ENCODE data around the gene BANF2.
"Not testable (repeated sequence)": the region's sequence is repeated elsewhere in the genome, so short reads cannot be mapped to it uniquely, and the experiment has no call there.

Gene BANF2

DNA sequence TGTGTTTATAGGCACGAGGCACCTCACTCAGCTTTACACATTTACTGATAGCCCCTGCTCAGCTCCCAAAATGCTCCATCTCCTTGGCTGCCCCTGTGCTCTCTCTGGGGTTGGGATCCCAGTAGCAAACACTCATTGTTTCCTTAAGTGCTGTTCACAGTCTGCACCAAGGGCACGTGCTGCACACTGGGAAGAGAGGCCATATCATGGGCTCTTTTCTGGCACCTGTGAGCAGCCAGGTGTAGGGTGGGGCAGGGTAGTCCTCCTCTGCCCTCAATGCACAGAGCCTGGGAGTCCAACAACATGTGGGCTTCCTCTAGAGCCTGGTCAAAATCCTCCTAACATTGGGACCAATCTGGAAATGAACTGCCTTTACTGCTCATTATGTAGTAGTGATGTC lies 67.9 kb downstream of the BANF2 start:
- no peak for DNase-seq

DNA sequence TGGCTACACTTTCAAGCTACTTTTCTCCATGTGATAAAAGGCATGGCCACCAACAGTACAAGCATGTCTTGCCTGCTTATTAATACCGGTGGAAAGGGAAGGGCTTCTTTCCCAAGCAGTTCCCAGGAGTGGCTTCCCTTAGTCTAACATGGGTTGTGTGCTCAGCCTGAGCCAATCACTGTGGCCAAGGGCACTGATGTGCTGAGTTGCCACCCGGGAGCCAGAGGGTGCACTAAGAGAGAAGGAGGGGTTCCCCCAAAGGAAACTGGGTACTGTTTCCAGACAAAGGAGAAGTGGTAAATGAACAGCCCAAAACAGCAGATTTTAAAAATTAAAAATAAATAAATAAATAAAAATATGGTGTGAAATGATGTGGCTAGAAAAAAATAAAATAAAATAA lies 68.5 kb downstream of the BANF2 start:
- no peak for DNase-seq

DNA sequence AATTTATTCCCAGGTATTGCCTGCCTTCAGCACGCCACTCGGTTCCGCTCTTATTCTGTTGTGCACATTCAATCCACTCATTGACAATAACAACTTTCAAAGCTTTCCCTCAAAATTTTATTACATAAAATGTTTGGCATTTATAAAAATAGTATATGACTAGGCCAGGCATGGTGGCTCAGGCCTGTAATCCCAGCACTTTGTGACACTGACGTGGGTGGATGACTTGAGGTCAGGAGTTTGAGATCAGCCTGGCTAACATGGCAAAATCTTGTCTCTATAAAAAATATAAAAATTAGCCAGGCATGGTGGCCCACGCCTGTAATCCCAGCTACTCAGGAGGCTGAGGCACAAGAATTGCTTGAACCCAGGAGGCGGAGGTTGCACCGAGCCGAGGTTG lies 70.0 kb downstream of the BANF2 start:
- DNase-seq, result not testable (repeated sequence)

DNA sequence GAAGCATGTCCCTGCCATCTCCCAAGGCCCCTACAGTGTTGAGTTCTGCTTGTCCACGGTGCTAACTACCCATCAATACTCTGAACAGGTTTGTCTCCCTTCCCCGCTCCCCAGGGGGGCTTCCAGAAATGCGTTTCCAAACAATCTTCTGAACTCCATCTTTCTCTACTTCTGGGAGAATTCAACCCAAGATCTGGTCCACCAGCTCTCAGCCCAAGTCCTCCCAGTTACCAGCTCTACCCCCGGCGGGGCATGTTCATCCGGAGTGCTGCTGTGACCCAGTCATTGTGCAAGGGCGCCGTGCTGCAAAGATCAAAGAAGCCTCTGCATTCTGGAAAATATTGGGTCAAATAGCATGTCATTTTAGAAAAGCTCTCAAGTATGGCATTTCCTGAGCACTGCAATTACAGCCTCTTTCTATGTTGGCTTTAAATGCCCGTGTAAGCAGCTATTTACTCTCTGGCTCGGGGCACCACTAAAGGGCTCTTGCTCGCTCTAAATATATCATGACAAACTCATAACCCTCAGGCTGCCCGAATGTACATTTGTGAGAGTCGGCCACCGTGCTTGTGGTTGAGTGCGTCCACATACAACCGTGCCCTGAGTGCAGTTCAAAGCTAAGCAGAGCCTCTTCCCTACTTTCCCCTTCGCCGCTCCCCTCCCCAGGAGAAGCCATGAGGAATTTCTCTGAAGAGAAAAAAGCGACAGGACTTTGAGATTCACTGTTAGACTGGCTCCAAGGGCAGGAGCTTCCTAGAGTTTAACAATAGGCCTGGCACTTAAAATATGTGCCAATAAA lies 71.6 kb downstream of the BANF2 start:
- DNase-seq, result peak; percentile 47

DNA sequence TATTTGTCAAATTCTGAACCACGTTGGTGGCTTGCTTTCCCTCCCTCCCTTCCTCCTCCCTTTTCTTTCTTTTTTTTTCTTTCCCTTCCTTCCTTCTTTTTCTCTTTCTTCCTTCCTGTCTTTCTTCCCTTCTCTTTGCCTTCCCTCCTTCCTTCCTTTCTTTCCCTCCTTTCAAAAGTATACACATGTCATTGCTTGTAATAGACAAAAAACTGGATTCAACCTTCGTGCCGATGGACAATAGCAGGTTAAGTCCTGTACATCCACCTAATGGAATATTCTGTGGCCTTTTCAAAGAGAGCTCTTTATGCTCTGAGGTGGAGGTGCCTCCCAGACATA lies 72.2 kb downstream of the BANF2 start:
- DNase-seq, result no peak

DNA sequence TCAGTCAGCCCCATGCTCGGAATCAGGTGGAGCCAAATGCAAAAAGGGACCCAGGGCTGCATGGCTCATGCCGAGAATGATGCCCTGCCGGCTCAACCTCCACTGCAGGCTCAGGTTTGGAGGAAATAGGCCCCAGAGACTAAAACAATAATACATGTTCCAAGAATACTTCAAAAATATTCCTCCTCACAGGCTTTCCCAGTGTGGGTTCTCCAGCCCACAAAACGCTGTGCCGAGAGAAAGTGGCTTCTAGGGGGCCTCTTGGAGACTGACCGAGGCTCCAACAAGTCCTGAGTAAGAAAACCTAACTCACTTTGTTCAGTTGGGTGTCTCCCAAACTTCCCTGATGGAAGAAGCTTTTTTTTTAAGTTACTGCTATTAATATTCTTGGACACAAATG lies 73.9 kb downstream of the BANF2 start:
- DNase-seq, result no peak

DNA sequence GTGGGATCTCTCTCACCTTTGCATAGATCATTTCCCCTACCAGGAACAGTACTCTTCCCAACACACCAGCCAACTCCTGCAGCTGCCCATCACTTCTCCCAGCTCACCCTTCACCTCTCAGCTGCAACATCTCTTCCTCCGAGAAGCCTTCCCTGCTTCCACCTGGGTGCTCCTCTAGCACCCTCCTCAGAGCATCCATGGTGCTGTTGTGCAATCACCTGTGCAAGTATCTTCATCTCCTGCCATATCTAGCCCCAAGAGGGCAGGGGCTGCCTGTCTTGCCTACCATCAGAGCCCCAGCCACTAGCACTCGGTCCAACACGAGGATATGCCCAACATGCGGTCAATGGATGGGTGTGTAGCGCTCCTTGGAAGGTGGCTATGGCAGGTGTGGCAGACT lies 75.8 kb downstream of the BANF2 start:
- DNase-seq, result no peak

DNA sequence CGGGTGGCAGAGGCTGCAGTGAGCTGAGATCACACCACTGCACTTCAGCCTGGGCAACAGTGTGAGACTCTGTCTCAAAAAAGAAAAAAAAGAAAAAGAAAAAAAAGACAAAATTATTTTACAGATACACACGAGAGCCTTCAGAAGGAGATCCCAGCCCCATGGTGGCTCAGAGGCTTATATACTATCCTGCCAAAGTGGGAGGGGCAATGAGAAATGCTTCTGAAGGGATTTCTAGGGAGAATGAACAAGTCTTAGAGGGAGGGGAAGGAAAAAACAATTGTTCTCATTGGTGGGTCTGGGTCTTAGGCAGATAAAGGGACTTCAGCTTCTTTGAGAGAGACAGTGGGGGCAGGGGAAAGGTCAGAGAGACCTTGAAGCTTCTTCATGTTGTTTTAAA lies 76.8 kb downstream of the BANF2 start:
- DNase-seq, result no peak

DNA sequence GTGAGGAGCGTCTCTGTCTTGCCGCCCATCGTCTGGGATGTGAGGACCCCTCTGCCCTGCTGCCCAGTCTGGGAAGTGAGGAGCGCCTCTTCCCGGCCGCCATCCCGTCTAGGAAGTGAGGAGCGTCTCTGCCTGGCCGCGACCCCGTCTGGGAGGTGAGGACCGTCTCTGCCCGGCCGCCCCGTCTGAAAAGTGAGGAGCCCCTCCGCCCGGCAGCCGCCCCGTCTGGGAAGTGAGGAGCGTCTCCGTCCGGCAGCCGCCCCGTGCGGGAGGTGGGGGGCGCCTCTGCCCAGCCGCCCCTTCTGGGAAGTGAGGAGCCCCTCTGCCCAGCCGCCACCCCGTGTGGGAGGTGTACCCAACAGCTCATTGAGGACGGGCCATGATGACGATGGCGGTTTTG lies 79.2 kb downstream of the BANF2 start:
- not testable (repeated sequence) for DNase-seq

DNA sequence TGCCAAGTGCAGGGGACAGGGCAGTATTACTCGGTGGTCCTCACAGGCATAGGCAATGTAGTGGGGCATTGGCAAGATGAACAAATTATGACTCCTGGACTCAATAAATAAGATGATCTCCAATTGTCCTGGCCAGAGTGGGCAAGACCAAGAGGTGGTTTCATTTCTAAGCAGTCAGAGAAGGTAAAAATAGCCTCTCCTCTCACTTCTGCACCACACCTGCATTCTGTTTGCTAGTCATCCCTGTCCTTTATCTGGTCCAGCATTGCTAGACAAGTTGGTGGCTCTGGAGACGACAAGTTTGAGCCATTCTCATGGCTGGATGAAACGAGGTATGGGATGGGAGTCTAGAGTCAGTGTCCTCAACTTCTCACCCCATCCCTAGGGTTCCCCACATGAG lies 83.0 kb downstream of the BANF2 start:
- DNase-seq, result no peak

DNA sequence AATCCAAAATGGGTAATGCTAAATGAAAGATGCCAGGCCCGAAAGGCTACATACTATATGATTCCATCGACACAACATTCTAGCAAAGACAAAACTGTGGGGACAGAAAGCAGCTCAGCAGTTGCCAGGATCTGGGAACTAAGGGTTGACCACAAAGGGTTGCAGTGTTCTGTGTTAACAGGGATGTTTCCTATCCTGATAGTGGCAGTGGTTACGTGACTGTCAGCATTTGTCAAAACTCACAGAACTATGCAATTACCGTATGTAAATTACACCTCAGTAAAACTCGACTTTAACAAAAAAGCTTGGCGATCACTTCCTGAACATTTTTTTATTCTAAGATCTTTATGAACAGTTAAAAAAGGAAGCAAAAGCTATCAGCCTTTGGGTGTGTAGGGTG lies 83.9 kb downstream of the BANF2 start:
- DNase-seq, result no peak

DNA sequence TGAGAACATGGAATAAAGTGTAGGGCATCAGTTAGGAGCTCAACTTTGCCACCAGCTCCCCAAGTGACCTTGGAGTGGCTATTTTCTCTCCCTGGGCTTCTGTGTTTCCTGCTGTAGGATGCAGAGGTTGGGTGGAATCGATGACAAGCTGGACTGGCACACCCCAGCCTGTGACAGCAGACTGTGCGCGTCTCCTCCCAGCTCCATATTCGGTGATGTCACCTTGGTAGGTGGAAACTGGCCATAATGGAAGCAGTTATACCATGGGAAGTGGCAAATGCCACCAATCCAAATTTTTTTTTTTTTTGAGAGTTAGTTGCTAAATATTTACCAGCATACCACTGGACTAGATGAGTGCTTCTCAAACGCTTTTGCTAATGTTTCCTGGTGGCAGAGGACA lies 85.2 kb downstream of the BANF2 start:
- no peak for DNase-seq
